SK-N-SH treated with all-trans-retinoic acid at 6 μM for 48 hours (cell line): ENCODE data around the gene RALGPS1.

ENCODE experiments used
- ARNTL ChIP-seq: fragments of 450-650 bp; formaldehyde crosslinking; IDR thresholded peaks from 2 replicates; pipeline ENCODE4 v1.5.0; 2020; ENCODE audit warnings: low read depth, mild to moderate bottlenecking, moderate library complexity, borderline replicate concordance
- RARB ChIP-seq: fragments of 250-450 bp; sonication (Bioruptor Pico); IDR thresholded peaks from 2 replicates; pipeline ENCODE4 v1.8.0; 2021; ENCODE audit warnings: mild to moderate bottlenecking, moderate library complexity
- ZNF8 ChIP-seq: fragments of 450-650 bp; formaldehyde crosslinking; IDR thresholded peaks from 2 replicates; pipeline ENCODE4 v1.5.0; 2020; ENCODE audit warnings: mild to moderate bottlenecking, moderate library complexity
- TF ChIP-seq, protein P1 (sequence below): fragments of 250-450 bp; sonication (Bioruptor Pico); IDR thresholded peaks from 2 replicates; pipeline ENCODE4 v1.5.1; 2021; ENCODE audit warnings: mild to moderate bottlenecking, moderate library complexity
- TF ChIP-seq, protein P2 (sequence below): fragments of 250-450 bp; sonication (Bioruptor Pico); IDR thresholded peaks from 2 replicates; pipeline ENCODE4 v1.8.0; 2020; ENCODE audit warnings: mild to moderate bottlenecking, moderate library complexity, borderline replicate concordance

GRCh38 chr9:127132375-127132774, 217.8 kb downstream of the RALGPS1 start:
- TF ChIP-seq, protein P1, sequence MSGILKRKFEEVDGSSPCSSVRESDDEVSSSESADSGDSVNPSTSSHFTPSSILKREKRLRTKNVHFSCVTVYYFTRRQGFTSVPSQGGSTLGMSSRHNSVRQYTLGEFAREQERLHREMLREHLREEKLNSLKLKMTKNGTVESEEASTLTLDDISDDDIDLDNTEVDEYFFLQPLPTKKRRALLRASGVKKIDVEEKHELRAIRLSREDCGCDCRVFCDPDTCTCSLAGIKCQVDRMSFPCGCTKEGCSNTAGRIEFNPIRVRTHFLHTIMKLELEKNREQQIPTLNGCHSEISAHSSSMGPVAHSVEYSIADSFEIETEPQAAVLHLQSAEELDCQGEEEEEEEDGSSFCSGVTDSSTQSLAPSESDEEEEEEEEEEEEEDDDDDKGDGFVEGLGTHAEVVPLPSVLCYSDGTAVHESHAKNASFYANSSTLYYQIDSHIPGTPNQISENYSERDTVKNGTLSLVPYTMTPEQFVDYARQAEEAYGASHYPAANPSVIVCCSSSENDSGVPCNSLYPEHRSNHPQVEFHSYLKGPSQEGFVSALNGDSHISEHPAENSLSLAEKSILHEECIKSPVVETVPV (CRISPR knock-in tag) = no peak
- no peak for TF ChIP-seq RARB (CRISPR knock-in tag)
- no peak for TF ChIP-seq ARNTL (CRISPR knock-in tag)
- no peak for TF ChIP-seq ZNF8 (CRISPR knock-in tag)
- TF ChIP-seq, protein P2, sequence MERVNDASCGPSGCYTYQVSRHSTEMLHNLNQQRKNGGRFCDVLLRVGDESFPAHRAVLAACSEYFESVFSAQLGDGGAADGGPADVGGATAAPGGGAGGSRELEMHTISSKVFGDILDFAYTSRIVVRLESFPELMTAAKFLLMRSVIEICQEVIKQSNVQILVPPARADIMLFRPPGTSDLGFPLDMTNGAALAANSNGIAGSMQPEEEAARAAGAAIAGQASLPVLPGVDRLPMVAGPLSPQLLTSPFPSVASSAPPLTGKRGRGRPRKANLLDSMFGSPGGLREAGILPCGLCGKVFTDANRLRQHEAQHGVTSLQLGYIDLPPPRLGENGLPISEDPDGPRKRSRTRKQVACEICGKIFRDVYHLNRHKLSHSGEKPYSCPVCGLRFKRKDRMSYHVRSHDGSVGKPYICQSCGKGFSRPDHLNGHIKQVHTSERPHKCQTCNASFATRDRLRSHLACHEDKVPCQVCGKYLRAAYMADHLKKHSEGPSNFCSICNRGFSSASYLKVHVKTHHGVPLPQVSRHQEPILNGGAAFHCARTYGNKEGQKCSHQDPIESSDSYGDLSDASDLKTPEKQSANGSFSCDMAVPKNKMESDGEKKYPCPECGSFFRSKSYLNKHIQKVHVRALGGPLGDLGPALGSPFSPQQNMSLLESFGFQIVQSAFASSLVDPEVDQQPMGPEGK (CRISPR knock-in tag) = no peak
